H1 (cell line): ENCODE results near the gene ACKR3. TPM values are rescaled to one million over a fixed set of nuclear protein-coding genes. Genes with fewer than 3 reads are reported as not detected.

Experiments used
- CTCF ChIA-PET: fragments of 300-600 bp; sonication (Branson Sonifier 250); formaldehyde crosslinking; loops from one replicate; lab custom pipeline; 2021; ENCODE audit not compliant: partially characterized antibody; lab: Charles Lee
- POLR2A ChIA-PET: fragments of 300-600 bp; sonication (Branson Sonifier 250); formaldehyde crosslinking; loops from one replicate; lab custom pipeline; 2021; ENCODE audit warnings: inconsistent platforms; ENCODE audit not compliant: partially characterized antibody; lab: Charles Lee
- DNase-seq, 2 experiments: peaks; one replicate each; pipeline versions ENCODE4 v3.0.0 to v3.0.0-alpha.2; 2010 to 2022; ENCODE audit warnings: low spot score in 2 of 2, low read depth in 1 of 2, mixed read lengths in 1 of 2
- FAIRE-seq: peaks from 2 replicates; lab custom pipeline; 2011; peaks lifted over from hg19 to GRCh38; lab: Jason Lieb, UNC
- H2AFZ ChIP-seq: 2 replicates; pipeline ENCODE4 v1.8.1; 2012; ENCODE audit warnings: low read length, inconsistent platforms
- H2AK5ac ChIP-seq: 2 replicates; pipeline ENCODE4 v1.6.1; 2013; ENCODE audit warnings: low read depth, low read length
- H2BK120ac ChIP-seq: replicated peaks from 2 replicates; pipeline ENCODE3; 2013; ENCODE audit warnings: low read depth, low read length, inconsistent platforms
- H2BK12ac ChIP-seq: 2 replicates; pipeline ENCODE4 v1.6.1; 2013; ENCODE audit warnings: low read depth, low read length
- H2BK15ac ChIP-seq: 2 replicates; pipeline ENCODE4 v1.6.1; 2013; ENCODE audit warnings: low read length
- H2BK20ac ChIP-seq: 2 replicates; pipeline ENCODE4 v1.6.1; 2013; ENCODE audit warnings: low read length
- H2BK5ac ChIP-seq: 2 replicates; pipeline ENCODE4 v1.6.1; 2013; ENCODE audit warnings: low read depth, low read length
- H3K14ac ChIP-seq: 2 replicates; pipeline ENCODE4 v1.6.1; 2013; ENCODE audit warnings: inconsistent platforms; ENCODE audit not compliant: insufficient read length
- H3K18ac ChIP-seq: 2 replicates; pipeline ENCODE4 v1.6.1; 2013; ENCODE audit warnings: low read length; ENCODE audit errors: extremely low read depth
- H3K23ac ChIP-seq: 2 replicates; pipeline ENCODE4 v1.6.1; 2013; ENCODE audit warnings: inconsistent platforms; ENCODE audit not compliant: insufficient read length
- H3K23me2 ChIP-seq: 2 replicates; pipeline ENCODE4 v1.6.1; 2013; ENCODE audit warnings: low read depth, low read length
- H3K27ac ChIP-seq: 2 replicates; pipeline ENCODE4 v1.6.1; 2011; ENCODE audit warnings: low read depth, low read length, inconsistent platforms
- H3K27me3 ChIP-seq, 4 experiments: replicated peaks in 1 of 4; 1 replicate in 1 of 4; 2 replicates in 3 of 4; pipeline versions ENCODE4 v1.6.1 to v1.8.1; 2011 to 2013; ENCODE audit warnings: low read length in 3 of 4, mild to moderate bottlenecking in 3 of 4, inconsistent platforms in 2 of 4, mixed read lengths in 2 of 4, moderate library complexity in 1 of 4; ENCODE audit not compliant: control insufficient read depth in 3 of 4, insufficient read depth in 3 of 4; ENCODE audit errors: extremely low read depth in 1 of 4
- H3K36me3 ChIP-seq, 4 experiments: 2 replicates each; pipeline versions ENCODE4 v1.6.1 to v1.8.1; 2011 to 2013; ENCODE audit warnings: mild to moderate bottlenecking in 4 of 4, low read length in 3 of 4, moderate library complexity in 2 of 4, control low read depth in 1 of 4, inconsistent platforms in 1 of 4; ENCODE audit not compliant: insufficient read depth in 4 of 4, control insufficient read depth in 2 of 4
- H3K4ac ChIP-seq: replicated peaks from 2 replicates; pipeline ENCODE3; 2013; ENCODE audit warnings: low read length, low read depth, mixed read lengths, inconsistent platforms; ENCODE audit not compliant: insufficient read length
- H3K4me1 ChIP-seq, 4 experiments: replicated peaks in 1 of 4; 1 replicate in 1 of 4; 2 replicates in 3 of 4; pipeline versions ENCODE4 v1.6.1 to v1.8.1; 2011 to 2013; ENCODE audit warnings: low read length in 3 of 4, inconsistent platforms in 2 of 4, mixed read lengths in 1 of 4; ENCODE audit not compliant: insufficient read depth in 4 of 4, control insufficient read depth in 3 of 4
- H3K4me2 ChIP-seq, 2 experiments: 2 replicates each; pipeline versions ENCODE4 v1.6.1 to v1.8.1; 2011 to 2013; ENCODE audit warnings: low read depth in 2 of 2, low read length in 2 of 2, control low read depth in 1 of 2, inconsistent platforms in 1 of 2, mild to moderate bottlenecking in 1 of 2; ENCODE audit not compliant: insufficient read depth in 1 of 2
- H3K4me3 ChIP-seq, 4 experiments: fragments of 200-600, 300-600 bp in 1 of 4; sonication (generic), shearing (Covaris generic), sonication (Bioruptor Twin) in 1 of 4; 2 replicates each; pipeline versions ENCODE4 v1.5.1 to v1.8.1; 2011 to 2016; ENCODE audit warnings: low read length in 4 of 4, low read depth in 3 of 4, control low read depth in 2 of 4, inconsistent platforms in 2 of 4, mild to moderate bottlenecking in 2 of 4, mixed read lengths in 1 of 4, moderate library complexity in 1 of 4; ENCODE audit not compliant: insufficient read depth in 2 of 4; ENCODE audit errors: extremely low read depth in 1 of 4
- H3K56ac ChIP-seq: replicated peaks from 2 replicates; pipeline ENCODE3; 2013; ENCODE audit warnings: low read depth, mild to moderate bottlenecking, mixed read lengths, low read length, inconsistent platforms; ENCODE audit not compliant: insufficient read length
- H3K79me1 ChIP-seq: 2 replicates; pipeline ENCODE4 v1.6.1; 2013; ENCODE audit warnings: low read depth, low read length, control low read depth
- H3K79me2 ChIP-seq, 2 experiments: 2 replicates each; pipeline versions ENCODE4 v1.6.1 to v1.8.1; 2012 to 2013; ENCODE audit warnings: low read length in 2 of 2, mild to moderate bottlenecking in 2 of 2, inconsistent platforms in 1 of 2; ENCODE audit not compliant: insufficient read depth in 2 of 2, control insufficient read depth in 1 of 2
- H3K9ac ChIP-seq, 4 experiments: replicated peaks in 1 of 4; 1 replicate in 1 of 4; 2 replicates in 3 of 4; pipeline versions ENCODE4 v1.6.1 to v1.8.1; 2011 to 2013; ENCODE audit warnings: low read depth in 3 of 4, low read length in 3 of 4, control low read depth in 2 of 4, mild to moderate bottlenecking in 2 of 4, moderate library complexity in 2 of 4, inconsistent platforms in 1 of 4; ENCODE audit errors: extremely low read depth in 1 of 4
- H3K9me3 ChIP-seq, 2 experiments: 2 replicates each; pipeline versions ENCODE4 v1.6.1 to v1.8.1; 2012 to 2013; ENCODE audit warnings: mild to moderate bottlenecking in 2 of 2, moderate library complexity in 2 of 2, control low read depth in 1 of 2, inconsistent platforms in 1 of 2, low read depth in 1 of 2, low read length in 1 of 2, mixed read lengths in 1 of 2; ENCODE audit not compliant: insufficient read depth in 2 of 2
- H4K20me1 ChIP-seq, 2 experiments: replicated peaks in 1 of 2; 2 replicates each; pipeline versions ENCODE3 to v1.8.1; 2011 to 2013; ENCODE audit warnings: inconsistent platforms in 2 of 2, low read length in 2 of 2, mild to moderate bottlenecking in 1 of 2; ENCODE audit not compliant: insufficient read depth in 2 of 2, control insufficient read depth in 1 of 2
- H4K5ac ChIP-seq: 2 replicates; pipeline ENCODE4 v1.6.1; 2013; ENCODE audit warnings: low read length, low read depth, mixed read lengths, inconsistent platforms; ENCODE audit not compliant: insufficient read length
- H4K8ac ChIP-seq: 2 replicates; pipeline ENCODE4 v1.8.0; 2013; ENCODE audit warnings: mild to moderate bottlenecking, moderate library complexity, low read length, inconsistent platforms; ENCODE audit not compliant: insufficient read depth; ENCODE audit errors: extremely low read depth
- H4K91ac ChIP-seq: replicated peaks from 2 replicates; pipeline ENCODE3; 2013; ENCODE audit warnings: low read length, mixed read lengths, inconsistent platforms; ENCODE audit not compliant: insufficient read length
- BACH1 ChIP-seq: IDR thresholded peaks from 2 replicates; pipeline ENCODE4 v1.6.1; 2012; ENCODE audit warnings: low read length, improper control_type of control experiment
- BCL11A ChIP-seq, 2 experiments: IDR thresholded peaks; one replicate each; pipeline ENCODE4 v1.6.1; 2011; ENCODE audit warnings: low read depth in 2 of 2, low read length in 2 of 2, mild to moderate bottlenecking in 2 of 2
- BRCA1 ChIP-seq: IDR thresholded peaks from 2 replicates; pipeline ENCODE4 v1.6.1; 2012; ENCODE audit warnings: low read depth, low read length, improper control_type of control experiment
- GABPA ChIP-seq: IDR thresholded peaks from 2 replicates; pipeline ENCODE4 v1.6.1; 2011; ENCODE audit warnings: mild to moderate bottlenecking, low read length, moderate library complexity, borderline replicate concordance; ENCODE audit not compliant: insufficient read depth
- WGBS, 2 experiments: shearing (Covaris generic) in 1 of 2; methylation state at CpG; one replicate each; pipeline versions ENCODE4 v1.1.6 to v1.1.7; 2013 to 2015; ENCODE audit warnings: low lambda C conversion rate in 2 of 2, mixed read lengths in 2 of 2, inconsistent platforms in 1 of 2, low coverage in 1 of 2, missing lambda C conversion rate in 1 of 2; ENCODE audit not compliant: insufficient replicate concordance in 2 of 2, insufficient coverage in 1 of 2, insufficient read length in 1 of 2; ENCODE audit errors: extremely low coverage in 1 of 2, missing lambda C conversion rate in 1 of 2; 5-methylcytosine and 5-hydroxymethylcytosine counted together
- polyA plus RNA-seq, 7 experiments: library from polyadenylated mRNA; depleted of rRNA in 3 of 7; stranded (reverse) in 5 of 7; unstranded in 2 of 7; fragments of >200 nt in 5 of 7; fragments of 200-250 nt in 2 of 7; gene quantifications; 1 replicate in 5 of 7; 2 replicates in 1 of 7; 4 replicates in 1 of 7; pipeline versions ENCODE4 v1.2.1 to v1.2.3, GENCODE V29; 2011 to 2013; ENCODE audit warnings: missing spikeins in 2 of 7, mixed read lengths in 2 of 7
- total RNA-seq: library from RNA; stranded (reverse); fragmentation: NEBNext Ultra II Directional; extraction: Animal tissue kit (Norgen Biotek cat#: 25700); gene quantifications from 2 replicates; pipeline ENCODE4 v1.2.1, GENCODE V29; 2021
- TF ChIP-seq, protein P1 (sequence below): IDR thresholded peaks from 2 replicates; pipeline ENCODE4 v1.6.1; 2012; ENCODE audit warnings: low read length, inconsistent platforms

The ACKR3 gene
- total and polyA plus RNA-seq, 2 of the 8 experiments (the other 6 are each of a cell fraction or from before 2014, with no cell fraction given), result 1.4 to 24.4 TPM

DNA sequence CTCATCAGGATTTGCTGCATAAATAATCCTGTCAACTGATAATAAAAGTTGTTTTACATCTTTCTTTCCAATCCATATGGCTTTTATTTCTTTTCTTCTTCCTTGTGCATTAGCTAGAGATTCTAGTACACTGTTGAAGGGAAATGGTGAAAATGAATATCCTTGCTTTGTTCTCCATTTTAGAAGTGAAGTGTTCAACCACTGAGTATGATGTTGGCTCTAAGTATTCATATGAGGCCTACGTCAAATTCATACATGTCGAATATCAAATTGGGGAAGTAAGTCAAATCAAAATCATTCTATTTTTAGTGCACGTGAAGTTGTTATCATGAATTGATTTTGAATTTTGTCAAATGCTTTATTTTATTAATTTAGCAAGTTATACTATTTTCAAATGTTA, 7.8 kb upstream of the ACKR3 start:
- H3K79me1 ChIP-seq, result no peaks in the 10 kb centered on the region
- POLR2A ChIA-PET, result no interaction called here
- FAIRE-seq (no peak), DNase-seq (no peak)
- no peak overlapping the region for H2BK20ac ChIP-seq
- peaks cover 0 to 11% (median 3%) of the 10 kb centered on the region in 4 experiments; a peak in 3 of 7 replicates for H3K27me3 ChIP-seq
- H3K14ac ChIP-seq, result no peak overlapping the region
- H4K91ac ChIP-seq, result no peak overlapping the region
- no peak overlapping the region for H3K4ac ChIP-seq
- CTCF ChIA-PET, result interaction anchor here (0.8 to 1.2 kb wide), 9 partner anchors 8 to 490 kb away, joined by 3 to 9 read pairs (median 4); no protein-coding TSS in a partner anchor
- TF ChIP-seq, protein P1, sequence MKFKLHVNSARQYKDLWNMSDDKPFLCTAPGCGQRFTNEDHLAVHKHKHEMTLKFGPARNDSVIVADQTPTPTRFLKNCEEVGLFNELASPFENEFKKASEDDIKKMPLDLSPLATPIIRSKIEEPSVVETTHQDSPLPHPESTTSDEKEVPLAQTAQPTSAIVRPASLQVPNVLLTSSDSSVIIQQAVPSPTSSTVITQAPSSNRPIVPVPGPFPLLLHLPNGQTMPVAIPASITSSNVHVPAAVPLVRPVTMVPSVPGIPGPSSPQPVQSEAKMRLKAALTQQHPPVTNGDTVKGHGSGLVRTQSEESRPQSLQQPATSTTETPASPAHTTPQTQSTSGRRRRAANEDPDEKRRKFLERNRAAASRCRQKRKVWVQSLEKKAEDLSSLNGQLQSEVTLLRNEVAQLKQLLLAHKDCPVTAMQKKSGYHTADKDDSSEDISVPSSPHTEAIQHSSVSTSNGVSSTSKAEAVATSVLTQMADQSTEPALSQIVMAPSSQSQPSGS, result no peak
- TF ChIP-seq GABPA (no peak), BACH1 (no peak), BCL11A (IDR thresholded peaks at IDR 0.05; ENCODE audit: low read depth in 2 of 2, low read length in 2 of 2) (no peak), BRCA1 (no peak)
- H3K4me3 ChIP-seq, result no peak overlapping the region
- peaks cover 0 to 2% (median 0%) of the 10 kb centered on the region in 4 experiments; a peak in 2 of 7 replicates for H3K4me1 ChIP-seq
- H3K9ac ChIP-seq, result no peak overlapping the region
- H2AK5ac ChIP-seq, result no peak overlapping the region
- H3K27ac ChIP-seq, result no peak overlapping the region
- H3K4me2 ChIP-seq, result no peak overlapping the region
- H4K8ac ChIP-seq, result no peak overlapping the region
- H2BK5ac ChIP-seq, result no peak overlapping the region
- H3K56ac ChIP-seq, result no peak overlapping the region
- H3K18ac ChIP-seq, result no peak overlapping the region
- no peaks in the 10 kb centered on the region for H3K36me3 ChIP-seq
- H4K5ac ChIP-seq, result no peak overlapping the region
- no peaks in the 10 kb centered on the region for H3K9me3 ChIP-seq
- no peak overlapping the region for H2AFZ ChIP-seq
- no peak overlapping the region for H2BK120ac ChIP-seq
- no peaks in the 10 kb centered on the region for H3K79me2 ChIP-seq
- H3K23me2 ChIP-seq, result no peaks in the 10 kb centered on the region
- H3K23ac ChIP-seq, result no peak overlapping the region
- H2BK15ac ChIP-seq, result no peak overlapping the region
- no peak overlapping the region for H2BK12ac ChIP-seq
- no peaks in the 10 kb centered on the region for H4K20me1 ChIP-seq
- 86% methylated on average over 3 of the region's 3 CpGs; no CpG with 5 or more reads in 1 of the 2 experiments for WGBS, 2 experiments
